B cell (primary cell): ENCODE measurements around the gene ERCC4.

Experiments used
- CTCF ChIP-seq: fragments of 200-600 bp; IDR thresholded peaks from one replicate; pipeline ENCODE4 v1.8.0; 2022; ENCODE audit warnings: antibody characterized with exemption, mild to moderate bottlenecking
- EZH2 ChIP-seq: IDR thresholded peaks from 2 replicates; pipeline ENCODE4 v1.6.1; 2012; ENCODE audit warnings: borderline replicate concordance, low read depth, mild to moderate bottlenecking, moderate library complexity, low read length; ENCODE audit not compliant: insufficient read depth, poor library complexity, severe bottlenecking

- TF ChIP-seq CTCF, result no peak
- TF ChIP-seq EZH2, result no peak
Measured at GRCh38 chr16:13969711-13970110, 49.8 kb downstream of the ERCC4 start.
